SU-DHL-6 (cell line): ENCODE data around the gene TRMT112.

Experiments
- H2AFZ ChIP-seq: fragments of 200-600 bp; sonication (generic); 2 replicates; pipeline ENCODE4 v1.6.1; 2014; ENCODE audit warnings: low read depth, mild to moderate bottlenecking, moderate library complexity, mixed read lengths, antibody characterized with exemption, low read length; ENCODE audit not compliant: severe bottlenecking
- H3F3A ChIP-seq: fragments of 200-600 bp; shearing (Covaris generic); 2 replicates; pipeline ENCODE4 v1.6.0; 2016; ENCODE audit warnings: antibody characterized with exemption, mild to moderate bottlenecking; ENCODE audit not compliant: insufficient read depth
- H3K27ac ChIP-seq: fragments of 200-600 bp; sonication (generic); 2 replicates; pipeline ENCODE4 v1.5.1; 2016; ENCODE audit warnings: low read depth, mild to moderate bottlenecking, low read length, moderate library complexity, mixed read lengths
- H3K27me3 ChIP-seq: fragments of 200-600 bp; sonication (generic), shearing (Covaris generic); 2 replicates; pipeline ENCODE4 v1.6.0; 2014; ENCODE audit warnings: mild to moderate bottlenecking, low read length
- H3K36me3 ChIP-seq: fragments of 200-600 bp; sonication (generic); 2 replicates; pipeline ENCODE4 v1.6.1; 2014; ENCODE audit warnings: mild to moderate bottlenecking, low read length, mixed read lengths
- H3K4me2 ChIP-seq: fragments of 300-600, 200-600 bp; shearing (Covaris generic), sonication (generic); 2 replicates; pipeline ENCODE4 v1.6.0; 2014; ENCODE audit warnings: low read length, low read depth, mild to moderate bottlenecking; ENCODE audit not compliant: poor library complexity, severe bottlenecking
- H3K4me3 ChIP-seq: fragments of 200-600 bp; sonication (generic); 2 replicates; pipeline ENCODE4 v1.5.1; 2014; ENCODE audit warnings: antibody characterized with exemption, low read length, mild to moderate bottlenecking, mixed read lengths; ENCODE audit not compliant: insufficient read depth, poor library complexity, severe bottlenecking
- H3K79me2 ChIP-seq: fragments of 200-600 bp; sonication (generic); 2 replicates; pipeline ENCODE4 v1.6.1; 2014; ENCODE audit warnings: mild to moderate bottlenecking, low read length, moderate library complexity; ENCODE audit not compliant: insufficient read depth
- H3K9ac ChIP-seq: fragments of 200-600 bp; sonication (generic); 2 replicates; pipeline ENCODE4 v1.7.0; 2014; ENCODE audit warnings: mild to moderate bottlenecking, low read length
- H3K9me2 ChIP-seq: fragments of 200-600 bp; sonication (generic); replicated peaks from 2 replicates; pipeline ENCODE4 v1.6.1; 2014; ENCODE audit warnings: low read length; ENCODE audit not compliant: insufficient read depth
- H3K9me3 ChIP-seq: fragments of 200-600 bp; sonication (generic); 2 replicates; pipeline ENCODE4 v1.6.1; 2014; ENCODE audit warnings: low read length, mixed read lengths; ENCODE audit not compliant: insufficient read depth
- H4K20me1 ChIP-seq: fragments of 200-600 bp; sonication (generic); 2 replicates; pipeline ENCODE4 v1.6.1; 2014; ENCODE audit warnings: low read depth, mild to moderate bottlenecking, antibody characterized with exemption, low read length, moderate library complexity, mixed read lengths
- CTCF ChIP-seq: fragments of 200-600 bp; sonication (generic); IDR thresholded peaks from one replicate; pipeline ENCODE4 v1.5.1; 2017; ENCODE audit warnings: antibody characterized with exemption, mild to moderate bottlenecking, low read length, moderate library complexity; ENCODE audit not compliant: insufficient read depth, poor library complexity, severe bottlenecking
- EZH2phosphoT487 ChIP-seq: fragments of 200-600 bp; sonication (generic), shearing (Covaris generic); conservative IDR thresholded peaks from 2 replicates; pipeline ENCODE4 v1.6.1; 2018; ENCODE audit warnings: mild to moderate bottlenecking, antibody characterized with exemption, low read length, moderate library complexity, mixed read lengths

The TRMT112 gene

DNA sequence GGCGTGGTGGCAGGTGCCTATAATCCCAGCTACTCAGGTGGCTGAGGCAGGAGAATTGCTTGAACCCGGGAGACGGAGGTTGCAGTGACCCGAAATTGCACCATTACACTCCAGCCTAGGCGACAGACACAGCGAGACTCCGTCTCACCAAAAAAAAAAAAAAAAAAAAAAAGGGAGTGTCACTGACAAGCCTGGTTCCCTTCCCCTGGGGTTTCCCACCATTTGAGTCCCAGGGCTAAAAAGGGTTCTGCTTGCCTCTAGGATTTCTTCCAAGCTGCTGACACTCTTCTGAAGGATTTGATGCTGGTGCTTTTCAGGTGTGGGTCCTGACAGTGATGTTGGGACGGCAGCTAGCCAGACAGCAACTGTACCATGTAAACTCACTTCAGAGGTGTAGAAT is 21.4 kb upstream of the TRMT112 start:
- peak overlapping the region; percentile 92 for H3K27ac ChIP-seq
- no peaks in the 10 kb centered on the region for H3K9me2 ChIP-seq
- peaks cover 15% of the 10 kb centered on the region for H3F3A ChIP-seq
- H4K20me1 ChIP-seq: no peaks in the 10 kb centered on the region
- TF ChIP-seq CTCF (no peak), EZH2phosphoT487 (no peak)
- H3K9ac ChIP-seq: peak overlapping the region; percentile 70
- no peaks in the 10 kb centered on the region for H3K36me3 ChIP-seq
- no peak overlapping the region for H2AFZ ChIP-seq
- peak overlapping the region; percentile 89 for H3K4me2 ChIP-seq
- H3K4me3 ChIP-seq: no peak overlapping the region
- H3K9me3 ChIP-seq: no peaks in the 10 kb centered on the region
- H3K79me2 ChIP-seq: peaks cover 5% of the 10 kb centered on the region; the same call in 1 of the 2 replicates
- no peaks in the 10 kb centered on the region for H3K27me3 ChIP-seq

GRCh38 chr11:64337538-64338249 is 20.3 kb upstream of the TRMT112 start:
- Histone ChIP-seq H3K4me2 (peak overlapping the region; percentile 6), H3K36me3 (no peaks in the 10 kb centered on the region), H3K9me3 (no peaks in the 10 kb centered on the region), H4K20me1 (no peaks in the 10 kb centered on the region), H3K9ac (no peak overlapping the region), H3F3A (peaks cover 15% of the 10 kb centered on the region), H3K79me2 (peaks cover 5% of the 10 kb centered on the region; the same call in 1 of the 2 replicates), H2AFZ (no peak overlapping the region), H3K27ac (peak overlapping the region; percentile 34; the same call in 1 of the 2 replicates), H3K4me3 (no peak overlapping the region), H3K9me2 (no peaks in the 10 kb centered on the region), H3K27me3 (no peaks in the 10 kb centered on the region)
- TF ChIP-seq EZH2phosphoT487 (no peak), CTCF (no peak)

- no peaks in the 10 kb centered on the region for H3K9me3 ChIP-seq
- H3K27ac ChIP-seq: peak overlapping the region; percentile 37
- H3K9ac ChIP-seq: no peak overlapping the region
These were observed 17.7 kb upstream of the TRMT112 start for GRCh38 chr11:64334764-64335735.

More at GRCh38 chr11:64334764-64335735, 17.7 kb upstream of the TRMT112 start:
- Histone ChIP-seq H3F3A (peaks cover 15% of the 10 kb centered on the region), H3K4me2 (peak overlapping the region; percentile 11), H3K36me3 (no peaks in the 10 kb centered on the region), H3K9me2 (no peaks in the 10 kb centered on the region), H4K20me1 (no peaks in the 10 kb centered on the region), H3K4me3 (no peak overlapping the region), H3K79me2 (peaks cover 5% of the 10 kb centered on the region; the same call in 1 of the 2 replicates), H3K27me3 (no peaks in the 10 kb centered on the region), H2AFZ (no peak overlapping the region)
- TF ChIP-seq CTCF (no peak), EZH2phosphoT487 (no peak)
